SIG-M5 treated with dmso at 0.1 percent for 504 hours (cell line): ENCODE measurements around the gene RABGAP1.

Experiments used
- DNase-seq: peaks from one replicate; lab custom pipeline; 2025; ENCODE audit not compliant: unreplicated experiment; lab: John Stamatoyannopoulos, UW

RABGAP1 gene

GRCh38 chr9:122944960-122945888 is 4.4 kb downstream of the RABGAP1 start:
- DNase-seq, result no peak

- no peak for DNase-seq
Measured at GRCh38 chr9:122946461-122947005, 5.7 kb downstream of the RABGAP1 start.

DNA sequence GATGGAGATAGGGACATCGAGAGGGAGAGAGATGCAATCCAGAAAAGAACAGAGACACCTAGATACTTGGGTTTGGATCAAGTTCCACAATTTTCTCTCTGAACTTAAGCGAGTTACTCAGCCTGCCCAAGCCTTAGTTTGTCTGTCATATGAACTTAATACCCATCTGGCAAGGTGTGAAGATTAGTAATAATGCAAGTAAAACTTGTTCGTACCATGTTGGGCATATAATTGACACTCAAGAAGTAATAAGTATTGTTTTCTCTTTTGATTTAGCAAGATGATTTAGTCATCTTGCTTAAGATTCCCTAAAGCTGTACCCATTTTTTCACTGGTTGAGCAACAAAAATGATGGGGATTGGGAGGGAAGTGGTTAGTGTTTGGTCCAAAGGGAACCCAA is 7.5 kb downstream of the RABGAP1 start:
- DNase-seq, result no peak

GRCh38 chr9:122949696-122950095 is 8.9 kb downstream of the RABGAP1 start:
- DNase-seq, result no peak

DNA sequence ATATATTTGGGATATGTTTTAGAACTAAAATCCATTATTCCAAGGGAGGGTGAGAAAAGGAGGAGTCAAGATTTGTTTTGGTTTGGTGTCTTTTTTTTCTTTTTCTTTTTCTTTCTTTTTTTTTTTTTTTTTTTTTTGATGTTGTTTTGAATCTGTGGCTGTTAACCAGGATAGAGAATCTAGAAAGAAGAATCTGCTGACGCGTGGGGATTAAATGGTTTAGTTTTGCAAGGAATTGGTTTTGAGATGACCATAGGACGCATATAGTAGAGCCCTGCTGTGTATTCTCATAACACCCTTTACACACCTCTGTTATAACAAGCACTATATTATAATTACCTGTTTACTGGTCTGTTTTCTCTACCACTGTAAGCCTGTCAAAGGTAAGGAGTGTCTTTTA is 9.4 kb downstream of the RABGAP1 start:
- no peak for DNase-seq

DNA sequence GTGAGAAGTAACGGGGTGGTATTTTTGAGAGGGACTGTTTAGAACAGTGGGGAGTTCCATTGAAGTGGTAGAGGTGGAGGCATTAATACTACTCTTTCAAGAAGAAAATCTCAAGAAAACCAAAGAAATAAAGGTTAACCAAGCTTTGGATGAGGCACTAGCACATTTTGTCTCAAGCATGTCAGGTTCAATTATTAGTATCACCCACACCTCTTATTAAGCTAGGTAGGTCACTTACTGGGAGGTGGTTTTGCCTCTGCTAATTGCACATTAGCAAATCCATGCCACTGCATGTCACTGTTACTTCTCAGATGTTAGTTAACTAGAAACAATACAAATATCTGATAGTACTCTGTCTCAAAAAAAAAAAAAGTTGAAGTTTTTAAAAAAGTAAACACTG is 10.2 kb downstream of the RABGAP1 start:
- DNase-seq, result no peak

GRCh38 chr9:122954253-122954691 is 13.5 kb downstream of the RABGAP1 start:
- DNase-seq, result no peak

- DNase-seq, result no peak
Measured at GRCh38 chr9:122955961-122956360, 15.1 kb downstream of the RABGAP1 start.

DNA sequence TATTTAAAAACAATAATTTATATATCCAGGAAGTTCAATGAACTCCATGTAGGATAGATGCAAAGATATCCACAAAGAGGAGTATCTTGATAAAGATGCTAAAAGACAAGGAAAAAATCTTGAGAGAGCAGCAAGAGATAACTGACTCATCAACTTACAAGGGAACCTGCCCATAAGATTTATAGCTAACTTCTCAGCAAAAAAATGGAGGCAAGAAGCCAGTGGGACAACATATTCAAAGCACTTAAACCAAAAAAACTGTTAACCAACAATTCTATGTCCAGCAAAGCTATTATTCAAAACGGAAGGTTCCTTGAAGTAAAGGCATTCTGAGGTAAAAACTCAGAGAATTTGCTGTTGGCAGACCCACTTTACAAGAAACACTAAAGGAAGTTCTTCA is 20.3 kb downstream of the RABGAP1 start:
- DNase-seq, result no peak

DNA sequence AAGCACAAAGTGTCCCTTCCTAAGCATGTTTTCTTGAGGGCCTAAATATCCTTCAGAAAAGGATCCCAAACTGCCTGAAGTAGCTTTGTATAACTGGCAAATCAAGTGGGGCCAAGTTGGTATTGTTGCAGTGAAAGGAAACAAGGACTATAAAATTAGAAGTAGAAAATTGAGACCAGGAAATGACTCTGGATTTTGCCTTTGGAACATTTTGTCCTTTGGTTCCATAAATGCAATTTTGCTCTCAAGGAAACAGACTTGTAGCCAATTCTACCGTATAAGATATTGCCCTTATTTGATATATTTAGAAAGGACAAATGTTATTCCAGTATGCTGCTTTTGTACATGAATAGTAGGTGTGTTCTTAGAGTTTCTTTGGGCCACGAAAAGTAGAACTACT is 34.4 kb downstream of the RABGAP1 start:
- no peak for DNase-seq

GRCh38 chr9:122978601-122979000 is 37.8 kb downstream of the RABGAP1 start:
- DNase-seq, result no peak

DNA sequence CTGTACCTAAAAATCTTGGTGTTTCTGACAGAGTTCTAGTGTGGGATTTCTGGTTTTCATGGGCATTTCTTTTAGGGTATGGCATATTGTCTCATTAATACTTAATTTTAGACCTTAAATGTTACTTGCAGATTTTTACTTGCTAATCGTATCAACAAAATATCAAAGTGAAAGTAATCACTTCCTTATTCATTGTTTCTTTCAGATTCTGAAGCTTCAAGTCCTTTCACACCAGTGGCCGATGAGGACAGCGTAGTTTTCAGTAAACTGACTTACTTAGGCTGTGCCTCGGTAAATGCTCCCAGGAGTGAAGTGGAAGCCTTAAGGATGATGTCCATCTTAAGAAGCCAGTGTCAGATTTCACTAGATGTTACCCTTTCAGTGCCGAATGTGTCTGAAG is 45.2 kb downstream of the RABGAP1 start:
- DNase-seq, result no peak

GRCh38 chr9:122988141-122988540 is 47.3 kb downstream of the RABGAP1 start:
- DNase-seq, result no peak

DNA sequence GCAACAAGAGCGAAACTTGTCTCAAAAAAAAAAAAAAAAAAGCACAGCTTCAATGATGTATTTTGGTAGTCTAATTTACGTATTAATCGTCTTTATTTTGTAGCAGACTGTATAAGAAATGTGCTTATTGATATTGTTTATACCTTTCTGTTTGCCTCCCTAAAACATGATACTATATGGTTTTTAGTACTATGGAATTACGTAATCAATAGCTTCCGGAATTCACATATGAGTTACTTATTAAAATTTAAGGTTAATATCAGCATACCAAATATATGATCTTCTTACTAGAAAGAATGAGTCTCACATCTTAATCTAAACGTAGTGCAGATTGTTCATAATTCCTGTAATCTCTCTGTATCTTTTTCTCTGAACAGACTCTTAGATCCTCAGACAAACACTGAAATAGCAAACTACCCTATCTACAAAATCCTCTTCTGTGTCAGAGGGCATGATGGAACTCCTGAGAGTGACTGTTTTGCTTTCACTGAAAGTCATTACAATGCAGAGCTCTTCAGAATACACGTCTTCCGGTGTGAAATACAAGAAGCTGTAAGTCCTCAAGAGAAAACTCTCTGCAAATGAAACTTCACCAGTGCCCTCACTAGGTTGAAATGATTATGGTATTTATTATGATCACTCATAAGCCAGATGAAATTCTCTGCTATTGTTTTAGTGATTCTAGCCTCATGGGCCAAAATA is 48.3 kb downstream of the RABGAP1 start:
- no peak for DNase-seq

GRCh38 chr9:122991370-122991830 is 50.6 kb downstream of the RABGAP1 start:
- peak; percentile 26 for DNase-seq

DNA sequence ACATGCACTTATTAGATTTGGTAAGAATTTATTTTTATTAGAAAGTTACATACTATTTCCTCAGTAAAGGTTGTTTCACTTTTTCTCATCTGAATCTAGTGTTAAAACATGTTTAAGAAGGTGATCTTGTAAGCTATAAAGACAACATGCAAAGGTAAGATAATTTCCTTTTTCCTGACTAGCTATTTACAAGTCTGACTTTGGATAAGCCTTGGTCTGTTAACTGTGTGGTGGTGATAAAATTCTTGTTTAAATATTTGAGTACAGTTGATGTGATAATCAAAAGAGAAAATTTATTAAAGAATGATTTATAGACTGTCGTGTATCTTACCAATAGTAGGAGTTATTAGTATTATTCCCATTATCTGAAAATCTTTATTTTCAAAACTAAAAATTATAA is 55.8 kb downstream of the RABGAP1 start:
- no peak for DNase-seq

GRCh38 chr9:122998448-122998847 is 57.6 kb downstream of the RABGAP1 start:
- no peak for DNase-seq

GRCh38 chr9:123000371-123001068 is 59.7 kb downstream of the RABGAP1 start:
- no peak for DNase-seq

DNA sequence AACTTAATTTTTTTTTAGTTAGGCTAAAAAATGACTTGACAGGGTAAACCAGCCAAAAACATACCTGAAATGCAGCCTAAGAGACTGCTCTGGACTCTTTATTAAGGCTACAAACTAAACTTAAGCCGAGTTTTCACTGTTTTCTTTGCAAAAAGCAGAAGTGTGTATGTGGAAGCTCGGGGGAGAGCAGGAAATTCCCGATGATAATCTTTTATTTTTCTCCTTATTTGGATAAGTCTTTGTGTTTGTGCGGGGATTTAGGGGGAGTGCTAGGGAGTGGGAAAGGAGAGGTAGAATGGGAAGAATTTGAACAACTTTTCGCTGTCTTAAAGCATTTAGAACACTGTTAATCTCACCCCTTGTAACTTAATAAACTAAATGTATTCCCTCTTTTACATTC is 61.9 kb downstream of the RABGAP1 start:
- DNase-seq, result no peak

DNA sequence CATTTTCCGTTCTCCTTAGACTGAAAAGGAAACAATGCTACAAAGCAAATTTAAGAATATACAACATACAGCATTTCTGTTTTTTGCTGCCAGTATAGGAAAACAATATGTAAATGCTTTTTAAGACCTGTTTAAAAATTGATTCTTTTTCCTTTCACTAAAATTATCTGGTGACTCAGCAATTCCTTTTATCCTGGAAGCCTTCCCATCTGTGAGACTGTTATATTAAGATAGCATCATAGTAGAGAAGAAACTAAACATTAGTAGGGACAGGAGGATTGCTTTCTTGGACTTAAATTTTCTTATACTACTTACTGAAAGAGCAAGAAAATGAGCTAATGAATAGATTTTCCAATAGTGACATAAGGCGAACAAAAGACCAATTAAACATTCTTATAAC is 62.6 kb downstream of the RABGAP1 start:
- no peak for DNase-seq

DNA sequence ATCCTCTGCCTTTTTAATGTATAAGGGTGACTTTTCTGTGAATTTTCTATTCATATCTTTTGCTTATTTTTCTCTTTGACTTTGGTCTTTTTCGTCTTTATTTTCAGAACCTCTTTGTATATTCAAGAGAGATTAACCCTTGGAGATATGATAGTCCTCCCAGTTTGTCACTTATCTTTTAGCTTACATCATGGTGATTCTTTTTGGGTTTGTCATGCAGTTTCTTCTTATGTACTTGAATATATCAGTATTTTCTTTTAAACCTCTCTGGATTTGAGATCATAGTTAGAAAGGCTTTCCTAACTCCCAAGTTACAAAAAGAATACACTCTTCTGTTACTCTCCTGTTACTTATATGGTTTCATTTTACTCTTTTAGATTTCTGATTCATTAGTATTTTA is 65.1 kb downstream of the RABGAP1 start:
- no peak for DNase-seq
